ENCODE data around the gene WIZ.

WIZ gene

GRCh38 chr19:15372891-15373301 is 76.9 kb downstream of the WIZ start:
- DNase-seq: no peak

- DNase-seq: no peak
Observed at GRCh38 chr19:15372470-15372869, 77.3 kb downstream of the WIZ start.

- no peak for DNase-seq
Observed at GRCh38 chr19:15371786-15372380, 77.9 kb downstream of the WIZ start.

DNA sequence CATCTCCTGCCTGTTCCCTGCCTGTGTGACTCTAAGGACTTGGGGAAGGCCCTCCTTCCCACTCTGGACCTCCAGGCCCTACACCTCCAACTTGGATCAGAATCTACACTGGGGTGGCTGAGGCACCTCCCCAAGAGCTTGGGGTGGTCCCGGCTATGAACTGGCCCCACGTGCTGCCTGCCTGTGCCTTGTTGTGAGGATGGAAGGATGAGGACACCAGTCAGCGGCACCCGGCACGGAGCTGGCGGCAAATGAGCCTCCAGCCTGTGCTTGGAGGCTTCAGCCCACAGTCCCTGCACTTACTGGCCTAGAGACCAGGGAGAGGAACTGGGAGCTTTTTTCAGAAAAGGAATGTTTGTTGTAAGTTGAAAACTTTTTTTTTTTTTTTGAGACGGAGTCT is 78.6 kb downstream of the WIZ start:
- DNase-seq: no peak
